H1 (cell line): ENCODE data around the gene NLK. TPM values are rescaled to one million over a fixed set of nuclear protein-coding genes. Genes with fewer than 3 reads are reported as not detected.

Source experiments
- CTCF ChIA-PET: fragments of 300-600 bp; sonication (Branson Sonifier 250); formaldehyde crosslinking; loops from one replicate; lab custom pipeline; 2021; ENCODE audit not compliant: partially characterized antibody; lab: Charles Lee
- POLR2A ChIA-PET: fragments of 300-600 bp; sonication (Branson Sonifier 250); formaldehyde crosslinking; loops from one replicate; lab custom pipeline; 2021; ENCODE audit warnings: inconsistent platforms; ENCODE audit not compliant: partially characterized antibody; lab: Charles Lee
- DNase-seq, 2 experiments: peaks; one replicate each; pipeline versions ENCODE4 v3.0.0 to v3.0.0-alpha.2; 2010 to 2022; ENCODE audit warnings: low spot score in 2 of 2, low read depth in 1 of 2, mixed read lengths in 1 of 2
- FAIRE-seq: peaks from 2 replicates; lab custom pipeline; 2011; peaks lifted over from hg19 to GRCh38; lab: Jason Lieb, UNC
- H2AFZ ChIP-seq: 2 replicates; pipeline ENCODE4 v1.8.1; 2012; ENCODE audit warnings: low read length, inconsistent platforms
- H2AK5ac ChIP-seq: 2 replicates; pipeline ENCODE4 v1.6.1; 2013; ENCODE audit warnings: low read depth, low read length
- H2BK120ac ChIP-seq: replicated peaks from 2 replicates; pipeline ENCODE3; 2013; ENCODE audit warnings: low read depth, low read length, inconsistent platforms
- H2BK12ac ChIP-seq: 2 replicates; pipeline ENCODE4 v1.6.1; 2013; ENCODE audit warnings: low read depth, low read length
- H2BK15ac ChIP-seq: 2 replicates; pipeline ENCODE4 v1.6.1; 2013; ENCODE audit warnings: low read length
- H2BK20ac ChIP-seq: 2 replicates; pipeline ENCODE4 v1.6.1; 2013; ENCODE audit warnings: low read length
- H2BK5ac ChIP-seq: 2 replicates; pipeline ENCODE4 v1.6.1; 2013; ENCODE audit warnings: low read depth, low read length
- H3K14ac ChIP-seq: 2 replicates; pipeline ENCODE4 v1.6.1; 2013; ENCODE audit warnings: inconsistent platforms; ENCODE audit not compliant: insufficient read length
- H3K18ac ChIP-seq: 2 replicates; pipeline ENCODE4 v1.6.1; 2013; ENCODE audit warnings: low read length; ENCODE audit errors: extremely low read depth
- H3K23ac ChIP-seq: 2 replicates; pipeline ENCODE4 v1.6.1; 2013; ENCODE audit warnings: inconsistent platforms; ENCODE audit not compliant: insufficient read length
- H3K23me2 ChIP-seq: 2 replicates; pipeline ENCODE4 v1.6.1; 2013; ENCODE audit warnings: low read depth, low read length
- H3K27ac ChIP-seq: 2 replicates; pipeline ENCODE4 v1.6.1; 2011; ENCODE audit warnings: low read depth, low read length, inconsistent platforms
- H3K27me3 ChIP-seq, 4 experiments: replicated peaks in 1 of 4; 1 replicate in 1 of 4; 2 replicates in 3 of 4; pipeline versions ENCODE4 v1.6.1 to v1.8.1; 2011 to 2013; ENCODE audit warnings: low read length in 3 of 4, mild to moderate bottlenecking in 3 of 4, inconsistent platforms in 2 of 4, mixed read lengths in 2 of 4, moderate library complexity in 1 of 4; ENCODE audit not compliant: control insufficient read depth in 3 of 4, insufficient read depth in 3 of 4; ENCODE audit errors: extremely low read depth in 1 of 4
- H3K36me3 ChIP-seq, 4 experiments: 2 replicates each; pipeline versions ENCODE4 v1.6.1 to v1.8.1; 2011 to 2013; ENCODE audit warnings: mild to moderate bottlenecking in 4 of 4, low read length in 3 of 4, moderate library complexity in 2 of 4, control low read depth in 1 of 4, inconsistent platforms in 1 of 4; ENCODE audit not compliant: insufficient read depth in 4 of 4, control insufficient read depth in 2 of 4
- H3K4ac ChIP-seq: replicated peaks from 2 replicates; pipeline ENCODE3; 2013; ENCODE audit warnings: low read length, low read depth, mixed read lengths, inconsistent platforms; ENCODE audit not compliant: insufficient read length
- H3K4me1 ChIP-seq, 4 experiments: replicated peaks in 1 of 4; 1 replicate in 1 of 4; 2 replicates in 3 of 4; pipeline versions ENCODE4 v1.6.1 to v1.8.1; 2011 to 2013; ENCODE audit warnings: low read length in 3 of 4, inconsistent platforms in 2 of 4, mixed read lengths in 1 of 4; ENCODE audit not compliant: insufficient read depth in 4 of 4, control insufficient read depth in 3 of 4
- H3K4me2 ChIP-seq, 2 experiments: 2 replicates each; pipeline versions ENCODE4 v1.6.1 to v1.8.1; 2011 to 2013; ENCODE audit warnings: low read depth in 2 of 2, low read length in 2 of 2, control low read depth in 1 of 2, inconsistent platforms in 1 of 2, mild to moderate bottlenecking in 1 of 2; ENCODE audit not compliant: insufficient read depth in 1 of 2
- H3K4me3 ChIP-seq, 4 experiments: fragments of 200-600, 300-600 bp in 1 of 4; sonication (generic), shearing (Covaris generic), sonication (Bioruptor Twin) in 1 of 4; 2 replicates each; pipeline versions ENCODE4 v1.5.1 to v1.8.1; 2011 to 2016; ENCODE audit warnings: low read length in 4 of 4, low read depth in 3 of 4, control low read depth in 2 of 4, inconsistent platforms in 2 of 4, mild to moderate bottlenecking in 2 of 4, mixed read lengths in 1 of 4, moderate library complexity in 1 of 4; ENCODE audit not compliant: insufficient read depth in 2 of 4; ENCODE audit errors: extremely low read depth in 1 of 4
- H3K56ac ChIP-seq: replicated peaks from 2 replicates; pipeline ENCODE3; 2013; ENCODE audit warnings: low read depth, mild to moderate bottlenecking, mixed read lengths, low read length, inconsistent platforms; ENCODE audit not compliant: insufficient read length
- H3K79me1 ChIP-seq: 2 replicates; pipeline ENCODE4 v1.6.1; 2013; ENCODE audit warnings: low read depth, low read length, control low read depth
- H3K79me2 ChIP-seq, 2 experiments: 2 replicates each; pipeline versions ENCODE4 v1.6.1 to v1.8.1; 2012 to 2013; ENCODE audit warnings: low read length in 2 of 2, mild to moderate bottlenecking in 2 of 2, inconsistent platforms in 1 of 2; ENCODE audit not compliant: insufficient read depth in 2 of 2, control insufficient read depth in 1 of 2
- H3K9ac ChIP-seq, 4 experiments: replicated peaks in 1 of 4; 1 replicate in 1 of 4; 2 replicates in 3 of 4; pipeline versions ENCODE4 v1.6.1 to v1.8.1; 2011 to 2013; ENCODE audit warnings: low read depth in 3 of 4, low read length in 3 of 4, control low read depth in 2 of 4, mild to moderate bottlenecking in 2 of 4, moderate library complexity in 2 of 4, inconsistent platforms in 1 of 4; ENCODE audit errors: extremely low read depth in 1 of 4
- H3K9me3 ChIP-seq, 2 experiments: 2 replicates each; pipeline versions ENCODE4 v1.6.1 to v1.8.1; 2012 to 2013; ENCODE audit warnings: mild to moderate bottlenecking in 2 of 2, moderate library complexity in 2 of 2, control low read depth in 1 of 2, inconsistent platforms in 1 of 2, low read depth in 1 of 2, low read length in 1 of 2, mixed read lengths in 1 of 2; ENCODE audit not compliant: insufficient read depth in 2 of 2
- H4K20me1 ChIP-seq, 2 experiments: replicated peaks in 1 of 2; 2 replicates each; pipeline versions ENCODE3 to v1.8.1; 2011 to 2013; ENCODE audit warnings: inconsistent platforms in 2 of 2, low read length in 2 of 2, mild to moderate bottlenecking in 1 of 2; ENCODE audit not compliant: insufficient read depth in 2 of 2, control insufficient read depth in 1 of 2
- H4K5ac ChIP-seq: 2 replicates; pipeline ENCODE4 v1.6.1; 2013; ENCODE audit warnings: low read length, low read depth, mixed read lengths, inconsistent platforms; ENCODE audit not compliant: insufficient read length
- H4K8ac ChIP-seq: 2 replicates; pipeline ENCODE4 v1.8.0; 2013; ENCODE audit warnings: mild to moderate bottlenecking, moderate library complexity, low read length, inconsistent platforms; ENCODE audit not compliant: insufficient read depth; ENCODE audit errors: extremely low read depth
- H4K91ac ChIP-seq: replicated peaks from 2 replicates; pipeline ENCODE3; 2013; ENCODE audit warnings: low read length, mixed read lengths, inconsistent platforms; ENCODE audit not compliant: insufficient read length
- JUN ChIP-seq: IDR thresholded peaks from 2 replicates; pipeline ENCODE4 v1.6.1; 2011; ENCODE audit warnings: low read depth, mild to moderate bottlenecking, improper control_type of control experiment, low read length
- MAFK ChIP-seq: IDR thresholded peaks from 2 replicates; pipeline ENCODE4 v1.6.1; 2012; ENCODE audit warnings: low read depth, mild to moderate bottlenecking, improper control_type of control experiment, low read length
- SAP30 ChIP-seq: fragments of 300-600 bp; sonication (generic); IDR thresholded peaks from 2 replicates; pipeline ENCODE4 v1.7.1; 2012; ENCODE audit warnings: low read length, moderate library complexity, mild to moderate bottlenecking, inconsistent platforms; ENCODE audit not compliant: insufficient read depth, insufficient replicate concordance
- WGBS, 2 experiments: shearing (Covaris generic) in 1 of 2; methylation state at CpG; one replicate each; pipeline versions ENCODE4 v1.1.6 to v1.1.7; 2013 to 2015; ENCODE audit warnings: low lambda C conversion rate in 2 of 2, mixed read lengths in 2 of 2, inconsistent platforms in 1 of 2, low coverage in 1 of 2, missing lambda C conversion rate in 1 of 2; ENCODE audit not compliant: insufficient replicate concordance in 2 of 2, insufficient coverage in 1 of 2, insufficient read length in 1 of 2; ENCODE audit errors: extremely low coverage in 1 of 2, missing lambda C conversion rate in 1 of 2; 5-methylcytosine and 5-hydroxymethylcytosine counted together
- polyA plus RNA-seq, 7 experiments: library from polyadenylated mRNA; depleted of rRNA in 3 of 7; stranded (reverse) in 5 of 7; unstranded in 2 of 7; fragments of >200 nt in 5 of 7; fragments of 200-250 nt in 2 of 7; gene quantifications; 1 replicate in 5 of 7; 2 replicates in 1 of 7; 4 replicates in 1 of 7; pipeline versions ENCODE4 v1.2.1 to v1.2.3, GENCODE V29; 2011 to 2013; ENCODE audit warnings: missing spikeins in 2 of 7, mixed read lengths in 2 of 7
- total RNA-seq: library from RNA; stranded (reverse); fragmentation: NEBNext Ultra II Directional; extraction: Animal tissue kit (Norgen Biotek cat#: 25700); gene quantifications from 2 replicates; pipeline ENCODE4 v1.2.1, GENCODE V29; 2021
- TF ChIP-seq, protein P1 (sequence below): IDR thresholded peaks from 2 replicates; pipeline ENCODE4 v1.6.1; 2012; ENCODE audit warnings: inconsistent platforms

The NLK gene
- total and polyA plus RNA-seq, 2 of the 8 experiments (the other 6 are each of a cell fraction or from before 2014, with no cell fraction given): 30.8 to 49.9 TPM

DNA sequence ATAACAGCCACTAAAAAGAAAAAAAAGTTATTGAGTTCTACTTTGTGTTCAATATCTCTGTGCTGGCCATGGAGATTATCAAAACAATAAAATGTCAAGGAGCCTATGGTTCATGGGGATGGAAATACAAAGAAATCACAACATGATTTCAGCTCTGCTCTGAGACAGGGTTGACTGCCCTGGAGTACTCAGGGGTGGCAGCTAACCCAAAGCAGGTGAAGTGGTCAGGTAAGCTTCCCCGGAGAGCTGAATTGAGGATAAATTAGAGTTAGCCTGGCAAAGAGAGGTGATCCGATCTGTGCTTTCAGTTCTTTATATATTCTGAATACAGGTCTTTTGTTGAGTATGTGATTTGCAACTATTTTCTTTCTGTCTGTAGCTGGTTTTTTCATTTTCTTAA, 157.3 kb downstream of the NLK start:
- no peak overlapping the region for H3K14ac ChIP-seq
- no peak for FAIRE-seq
- TF ChIP-seq, protein P1, sequence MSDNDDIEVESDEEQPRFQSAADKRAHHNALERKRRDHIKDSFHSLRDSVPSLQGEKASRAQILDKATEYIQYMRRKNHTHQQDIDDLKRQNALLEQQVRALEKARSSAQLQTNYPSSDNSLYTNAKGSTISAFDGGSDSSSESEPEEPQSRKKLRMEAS: no peak
- TF ChIP-seq JUN: no peak
- no peak for TF ChIP-seq MAFK
- TF ChIP-seq SAP30: no peak
- TF ChIP-seq, all 59 proteins: peak for 0
- Histone ChIP-seq H3K23ac (no peak overlapping the region), H2BK12ac (no peak overlapping the region), H2BK120ac (no peak overlapping the region), H3K18ac (no peak overlapping the region), H3K23me2 (no peaks in the 10 kb centered on the region), H4K8ac (no peak overlapping the region), H4K20me1 (no peaks in the 10 kb centered on the region), H2BK5ac (no peak overlapping the region), H3K4me1 (no peaks in the 10 kb centered on the region), H2BK15ac (no peak overlapping the region), H3K79me2 (no peaks in the 10 kb centered on the region), H4K91ac (no peak overlapping the region), H3K4me2 (no peak overlapping the region), H2AFZ (no peak overlapping the region), H3K27me3 (no peaks in the 10 kb centered on the region), H3K9ac (no peak overlapping the region), H3K79me1 (no peaks in the 10 kb centered on the region), H3K27ac (no peak overlapping the region), H3K56ac (no peak overlapping the region), H3K4ac (no peak overlapping the region), H3K9me3 (no peaks in the 10 kb centered on the region), H4K5ac (no peak overlapping the region), H2BK20ac (no peak overlapping the region), H3K36me3 (peaks cover 0 to 18% (median 5%) of the 10 kb centered on the region in 4 experiments; a peak in 4 of 8 replicates), H2AK5ac (no peak overlapping the region), H3K4me3 (no peak overlapping the region)
- POLR2A ChIA-PET: interaction anchor here (0.8 to 0.9 kb wide), 2 partner anchors 28 to 49 kb away, joined by 3 read pairs; no protein-coding TSS in a partner anchor
- DNase-seq: no peak
- CTCF ChIA-PET: interaction anchor here (1.2 to 2.3 kb wide), 2 partner anchors 50 to 118 kb away, joined by 3 to 6 read pairs; no protein-coding TSS in a partner anchor
- WGBS, 2 experiments: 88% methylated on average over 2 of the region's 2 CpGs; no CpG with 5 or more reads in 1 of the 2 experiments
